ENCODE data around the gene ERICH6B.

ERICH6B gene

DNA sequence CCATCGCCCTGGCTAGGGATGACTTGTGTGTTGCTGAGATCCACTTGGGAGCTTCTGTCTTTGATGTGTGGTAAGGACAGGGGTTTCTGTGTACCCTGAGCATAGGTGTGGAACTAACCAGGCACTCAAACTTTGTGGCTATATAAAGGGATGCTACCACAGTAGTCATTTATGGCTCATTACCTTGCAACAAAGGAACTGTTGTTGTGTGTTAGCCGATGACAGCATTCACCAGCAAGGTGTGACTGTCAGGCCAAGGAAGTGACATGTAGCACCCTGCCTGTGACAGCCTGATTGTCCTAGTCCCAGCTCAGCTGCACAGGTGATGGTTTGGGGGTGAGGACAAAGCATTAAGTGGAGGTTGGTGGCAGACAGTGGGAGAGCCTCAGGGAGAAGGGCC, 77.2 kb downstream of the ERICH6B start:
- Mint-ChIP-seq H3K36me3 (ENCODE audit: low read depth) (peaks cover 17% of the 10 kb centered on the region), H3K27me3 (ENCODE audit: low read depth, poor library complexity) (peaks cover 4% of the 10 kb centered on the region), H3K4me1 (no peaks in the 10 kb centered on the region), H3K9me3 (no peaks in the 10 kb centered on the region), H3K4me3 (no peak overlapping the region), H3K27ac (no peak overlapping the region)
- DNase-seq: no peak
- TF ChIP-seq, protein P1, sequence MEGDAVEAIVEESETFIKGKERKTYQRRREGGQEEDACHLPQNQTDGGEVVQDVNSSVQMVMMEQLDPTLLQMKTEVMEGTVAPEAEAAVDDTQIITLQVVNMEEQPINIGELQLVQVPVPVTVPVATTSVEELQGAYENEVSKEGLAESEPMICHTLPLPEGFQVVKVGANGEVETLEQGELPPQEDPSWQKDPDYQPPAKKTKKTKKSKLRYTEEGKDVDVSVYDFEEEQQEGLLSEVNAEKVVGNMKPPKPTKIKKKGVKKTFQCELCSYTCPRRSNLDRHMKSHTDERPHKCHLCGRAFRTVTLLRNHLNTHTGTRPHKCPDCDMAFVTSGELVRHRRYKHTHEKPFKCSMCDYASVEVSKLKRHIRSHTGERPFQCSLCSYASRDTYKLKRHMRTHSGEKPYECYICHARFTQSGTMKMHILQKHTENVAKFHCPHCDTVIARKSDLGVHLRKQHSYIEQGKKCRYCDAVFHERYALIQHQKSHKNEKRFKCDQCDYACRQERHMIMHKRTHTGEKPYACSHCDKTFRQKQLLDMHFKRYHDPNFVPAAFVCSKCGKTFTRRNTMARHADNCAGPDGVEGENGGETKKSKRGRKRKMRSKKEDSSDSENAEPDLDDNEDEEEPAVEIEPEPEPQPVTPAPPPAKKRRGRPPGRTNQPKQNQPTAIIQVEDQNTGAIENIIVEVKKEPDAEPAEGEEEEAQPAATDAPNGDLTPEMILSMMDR (IDR thresholded peaks at IDR 0.05): no peak

DNA sequence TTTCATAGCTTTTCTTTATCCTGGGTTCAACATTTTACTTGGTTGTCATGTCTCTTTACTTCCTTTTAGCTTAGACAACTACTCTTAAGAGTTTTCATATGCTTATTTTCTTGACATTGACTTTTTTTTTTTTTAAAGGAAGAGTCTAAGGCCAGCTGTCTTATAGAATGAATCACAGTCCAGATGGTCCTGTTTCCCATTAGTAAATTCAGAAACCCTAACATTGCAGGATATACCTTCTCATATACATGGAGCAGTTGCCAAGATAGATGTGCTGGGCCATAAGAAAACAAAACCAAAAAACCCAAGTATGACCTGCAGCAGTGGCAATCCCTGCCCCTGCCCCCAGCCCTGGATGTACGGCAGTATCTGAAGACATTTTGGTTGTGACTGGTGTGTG, 78.0 kb downstream of the ERICH6B start:
- Mint-ChIP-seq H3K4me1 (no peaks in the 10 kb centered on the region), H3K9me3 (no peaks in the 10 kb centered on the region), H3K36me3 (ENCODE audit: low read depth) (peaks cover 24% of the 10 kb centered on the region), H3K27me3 (ENCODE audit: low read depth, poor library complexity) (peaks cover 4% of the 10 kb centered on the region), H3K27ac (no peak overlapping the region), H3K4me3 (no peak overlapping the region)
- TF ChIP-seq, protein P1 (IDR thresholded peaks at IDR 0.05): no peak
- DNase-seq: no peak

DNA sequence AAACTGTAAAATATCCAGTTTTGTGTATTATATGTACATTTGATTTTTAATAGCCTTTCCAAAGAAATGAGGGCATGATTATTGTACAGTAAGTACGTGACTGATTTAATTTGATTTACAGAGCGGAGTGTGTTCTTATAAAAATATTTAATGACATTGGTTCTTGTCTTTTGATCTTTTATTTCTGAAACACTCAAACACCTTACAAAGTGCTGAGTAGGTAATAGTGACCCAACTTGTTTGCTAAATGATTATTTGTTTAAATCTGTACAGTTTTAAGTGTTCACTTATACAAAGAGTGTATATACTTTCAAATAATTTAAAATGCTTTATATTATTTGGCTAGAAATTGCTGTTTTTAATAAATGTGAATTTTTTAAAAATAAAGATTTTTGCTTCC, 79.3 kb downstream of the ERICH6B start:
- Mint-ChIP-seq H3K4me3 (no peak overlapping the region), H3K36me3 (ENCODE audit: low read depth) (peaks cover 33% of the 10 kb centered on the region), H3K27me3 (ENCODE audit: low read depth, poor library complexity) (peaks cover 4% of the 10 kb centered on the region), H3K9me3 (no peaks in the 10 kb centered on the region), H3K4me1 (no peaks in the 10 kb centered on the region), H3K27ac (no peak overlapping the region)
- TF ChIP-seq, protein P1 (IDR thresholded peaks at IDR 0.05): no peak
- DNase-seq: no peak

DNA sequence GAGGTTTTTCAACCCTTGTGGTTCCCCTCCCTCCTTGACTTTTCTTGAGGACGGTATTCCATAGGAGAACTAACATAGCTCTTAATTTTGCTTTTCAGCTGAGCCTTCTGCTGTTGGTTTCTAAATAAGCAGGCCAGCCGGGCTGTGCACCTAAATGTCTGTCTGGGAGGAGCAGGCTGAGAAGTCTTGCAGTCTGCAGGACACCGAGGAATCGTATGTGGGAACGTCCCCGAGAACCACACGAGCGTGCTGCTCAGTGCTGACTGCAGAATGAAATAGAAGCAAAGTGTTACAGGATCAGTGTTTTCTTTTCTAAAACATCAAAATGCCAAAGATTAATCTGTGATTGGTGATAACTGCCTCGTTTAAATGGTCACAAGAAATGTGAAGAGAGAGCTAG, 80.9 kb downstream of the ERICH6B start:
- Mint-ChIP-seq H3K27ac (peak overlapping the region; percentile 70), H3K27me3 (ENCODE audit: low read depth, poor library complexity) (peaks cover 2% of the 10 kb centered on the region), H3K4me1 (no peaks in the 10 kb centered on the region), H3K36me3 (ENCODE audit: low read depth) (peaks cover 48% of the 10 kb centered on the region), H3K9me3 (no peaks in the 10 kb centered on the region), H3K4me3 (no peak overlapping the region)
- DNase-seq: no peak
- TF ChIP-seq, protein P1 (IDR thresholded peaks at IDR 0.05): no peak

DNA sequence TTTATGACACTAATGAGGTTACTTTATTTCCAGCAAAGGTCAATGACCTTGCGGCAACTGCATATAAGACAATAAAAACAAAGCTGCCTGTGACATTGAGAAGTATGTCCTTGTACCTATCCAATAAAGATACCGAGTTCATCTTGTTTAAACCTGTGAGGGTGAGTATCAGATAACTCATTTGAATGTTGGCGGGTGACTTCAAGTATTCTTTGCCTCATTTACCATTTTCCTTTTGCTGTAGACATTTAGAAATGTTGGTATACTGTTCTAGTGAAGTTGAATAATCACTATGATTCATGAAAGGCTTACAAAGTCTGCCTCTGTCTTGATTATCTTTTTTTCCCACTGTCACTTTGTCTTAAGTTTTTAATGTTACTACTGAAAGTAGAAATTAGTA, 85.8 kb downstream of the ERICH6B start:
- DNase-seq: no peak
- Mint-ChIP-seq H3K36me3 (ENCODE audit: low read depth) (peaks cover 62% of the 10 kb centered on the region), H3K9me3 (no peaks in the 10 kb centered on the region), H3K4me3 (no peak overlapping the region), H3K27ac (no peak overlapping the region), H3K27me3 (ENCODE audit: low read depth, poor library complexity) (peaks cover 3% of the 10 kb centered on the region), H3K4me1 (peaks cover 10% of the 10 kb centered on the region)
- TF ChIP-seq, protein P1 (IDR thresholded peaks at IDR 0.05): no peak

DNA sequence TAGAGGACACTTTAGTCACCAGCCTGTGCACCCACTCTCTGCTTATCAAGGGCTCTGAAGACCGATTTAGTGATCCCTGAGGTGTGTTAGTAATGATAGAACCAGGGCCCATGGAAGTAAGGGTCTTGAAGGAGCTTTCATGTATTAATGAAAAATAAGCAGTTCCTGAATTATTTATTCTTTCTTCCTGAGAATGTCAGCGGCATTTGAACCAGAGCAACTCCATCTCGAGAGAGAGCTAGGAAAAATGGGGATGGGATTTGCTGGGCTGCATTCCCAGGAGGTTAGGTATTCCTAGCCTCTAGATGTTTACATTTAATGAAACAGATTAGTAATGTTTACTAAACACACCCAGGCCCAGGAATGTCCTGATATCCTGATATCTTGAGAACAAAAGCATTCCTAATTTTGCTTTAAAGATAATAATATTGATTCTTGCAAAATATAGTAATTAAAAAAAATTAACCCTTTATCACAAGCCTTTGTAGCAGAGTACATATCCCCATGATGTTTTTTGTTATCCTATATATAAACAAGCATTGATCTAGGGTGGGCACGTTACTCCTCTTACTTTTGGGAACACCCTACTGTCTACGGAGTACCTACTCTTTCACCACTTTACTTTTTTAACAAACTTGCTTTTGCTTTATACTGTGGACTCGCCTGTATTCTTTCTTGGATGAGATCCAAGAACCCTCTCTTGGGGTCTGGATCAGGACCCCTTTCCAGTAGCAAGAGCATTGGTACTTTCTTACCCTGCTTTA, 87.7 kb downstream of the ERICH6B start:
- peaks cover 58% of the 10 kb centered on the region for H3K36me3 Mint-ChIP-seq (ENCODE audit: low read depth)
- peaks cover 3% of the 10 kb centered on the region for H3K27me3 Mint-ChIP-seq (ENCODE audit: low read depth, poor library complexity)
- TF ChIP-seq, protein P1 (IDR thresholded peaks at IDR 0.05): no peak
- peaks cover 10% of the 10 kb centered on the region for H3K4me1 Mint-ChIP-seq
- peak overlapping the region; percentile 57 for H3K27ac Mint-ChIP-seq
- H3K4me3 Mint-ChIP-seq: no peak overlapping the region
- H3K9me3 Mint-ChIP-seq: no peaks in the 10 kb centered on the region
- DNase-seq: no peak

Measured in nephron progenitor cell (in vitro differentiated cells).